ENCODE results near the gene CDCA5.

- no peak for TF ChIP-seq POLR2AphosphoS5 (IDR thresholded peaks at IDR 0.05)
- no peak for TF ChIP-seq CTCF (IDR thresholded peaks at IDR 0.05)
- TF ChIP-seq POLR2A (IDR thresholded peaks at IDR 0.05) = no peak
These were observed 32.4 kb downstream of the CDCA5 start for GRCh38 chr11:65051398-65051858.

All from breast epithelium (tissue), 3 donors.